EH (cell line): ENCODE results near the gene RCBTB1.
"Not testable (repeated sequence)": the region's sequence is repeated elsewhere in the genome, so short reads cannot be mapped to it uniquely, and the experiment has no call there.

Experiments used
- DNase-seq: peaks from one replicate; pipeline ENCODE4 v3.0.0-alpha.2; 2015; ENCODE audit warnings: low read depth

RCBTB1 gene

DNA sequence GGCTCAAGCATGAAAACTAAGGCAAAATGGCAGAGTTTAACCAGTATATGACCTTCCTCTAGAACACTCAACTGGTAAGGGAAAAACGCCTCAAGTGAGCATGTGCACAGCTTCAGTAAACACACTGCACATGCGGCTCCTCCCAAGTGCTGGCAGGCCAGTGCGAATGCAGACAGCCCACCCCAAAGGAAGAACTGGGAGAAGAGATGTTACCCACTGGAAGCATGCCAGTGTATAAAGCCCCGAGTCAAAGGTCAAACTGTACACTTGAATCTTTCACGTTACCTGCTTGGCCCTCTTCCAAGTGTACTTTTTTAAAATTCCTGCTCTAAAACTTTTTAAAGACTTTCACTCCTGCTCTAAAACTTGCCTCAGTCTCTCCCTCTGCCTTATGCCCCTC is 19.2 kb upstream of the RCBTB1 start:
- no peak for DNase-seq

DNA sequence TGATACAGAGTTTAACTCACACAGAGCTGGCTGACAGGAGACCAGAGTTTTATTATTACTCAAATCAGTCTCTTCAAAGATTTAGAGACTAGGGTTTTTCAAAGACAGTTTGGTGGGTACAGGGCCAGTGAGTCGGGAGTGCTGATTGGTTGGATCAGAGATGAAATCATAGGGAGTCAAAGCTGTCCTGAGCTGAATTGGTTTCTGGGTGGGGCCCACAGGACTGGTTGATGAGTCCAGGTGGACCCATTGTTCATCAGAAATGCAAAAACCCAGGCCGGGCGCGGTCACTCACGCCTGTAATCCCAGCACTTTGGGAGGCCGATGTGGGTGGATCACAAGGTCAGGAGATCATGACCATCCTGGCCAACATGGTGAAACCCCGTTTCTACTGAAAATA is 17.3 kb upstream of the RCBTB1 start:
- not testable (repeated sequence) for DNase-seq

DNA sequence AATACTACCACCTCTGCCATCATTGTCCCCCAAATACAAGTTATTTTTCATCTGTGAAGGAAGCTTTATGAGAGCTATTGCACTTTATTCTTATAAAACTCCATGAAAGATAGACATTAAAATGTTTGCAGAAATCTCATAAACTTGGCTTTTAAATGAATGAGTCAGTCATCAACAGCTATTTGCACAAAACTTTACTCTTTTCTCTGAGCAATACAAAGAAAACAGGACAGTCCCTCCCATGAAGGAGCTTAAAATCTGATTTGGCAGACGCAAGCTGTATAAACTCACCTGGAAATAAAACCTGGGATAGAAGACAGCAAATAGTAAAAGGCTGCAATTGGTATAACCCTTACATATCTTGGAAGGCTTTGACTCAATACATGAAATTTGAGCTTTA is 16.6 kb upstream of the RCBTB1 start:
- no peak for DNase-seq

DNA sequence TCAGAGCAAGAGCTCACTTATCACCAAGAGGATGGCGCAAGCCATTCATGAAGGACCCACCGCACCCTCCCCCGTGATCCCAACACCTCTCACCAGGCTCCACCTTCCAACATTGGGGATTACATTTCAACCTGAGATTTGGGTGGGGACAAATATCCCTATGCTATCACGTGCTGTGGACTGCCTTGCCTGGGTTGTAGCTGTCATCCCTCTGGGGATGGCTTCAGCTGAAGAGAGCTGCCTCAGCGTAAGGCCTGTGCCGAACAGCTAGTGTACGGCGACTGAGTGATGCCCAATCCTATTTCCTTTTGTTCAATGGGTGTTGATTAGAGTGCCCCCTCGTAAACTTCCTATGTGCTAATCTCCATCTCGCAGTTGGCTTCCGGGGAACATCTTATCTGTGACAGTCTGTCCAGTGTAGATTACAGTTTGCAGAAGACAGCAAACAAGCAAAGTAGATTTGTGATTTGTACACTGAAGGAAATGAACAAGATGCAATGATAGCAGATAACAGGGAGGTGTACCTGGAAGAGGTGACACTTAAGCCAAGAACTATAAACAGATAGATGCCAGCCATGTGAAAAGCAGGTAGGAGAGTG is 11.8 kb upstream of the RCBTB1 start:
- no peak for DNase-seq

DNA sequence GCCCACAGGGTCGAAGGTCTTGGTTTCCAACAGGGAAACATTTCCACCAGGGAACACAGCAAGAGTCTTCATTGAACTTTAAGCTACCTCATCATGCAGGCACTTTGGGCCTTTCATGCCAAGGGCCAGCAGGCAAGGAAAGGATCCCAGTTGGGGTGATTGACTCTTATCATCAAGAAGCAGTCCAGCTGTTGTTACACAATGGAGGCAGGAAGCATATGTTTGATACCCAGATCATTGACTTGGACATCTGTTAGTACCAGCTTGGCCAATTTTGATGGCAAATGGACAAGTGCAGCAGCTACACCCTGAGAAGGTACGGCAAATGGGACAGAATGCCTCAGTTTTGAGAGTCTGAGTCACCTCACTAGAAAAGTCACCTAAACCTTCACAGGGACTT is 10.9 kb upstream of the RCBTB1 start:
- DNase-seq = no peak

DNA sequence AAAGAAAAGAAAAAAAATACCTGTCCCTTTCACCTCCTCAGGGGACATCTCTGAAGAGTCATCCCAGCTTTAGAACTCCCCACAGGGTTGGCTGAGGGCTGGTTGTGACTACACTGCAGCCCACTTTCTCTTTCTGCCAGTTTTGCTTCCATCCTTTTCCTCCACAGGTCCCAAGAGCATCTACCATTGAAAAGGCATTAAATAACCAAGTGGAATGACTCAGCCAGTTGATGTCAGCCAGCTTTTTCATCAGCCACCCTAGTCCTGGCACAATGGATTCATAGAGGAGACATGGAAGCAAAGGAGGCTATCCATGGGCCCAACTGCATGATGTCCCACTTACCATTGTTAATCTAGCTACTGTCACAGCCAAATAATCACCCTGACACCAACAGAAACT is 9.2 kb upstream of the RCBTB1 start:
- no peak for DNase-seq

DNA sequence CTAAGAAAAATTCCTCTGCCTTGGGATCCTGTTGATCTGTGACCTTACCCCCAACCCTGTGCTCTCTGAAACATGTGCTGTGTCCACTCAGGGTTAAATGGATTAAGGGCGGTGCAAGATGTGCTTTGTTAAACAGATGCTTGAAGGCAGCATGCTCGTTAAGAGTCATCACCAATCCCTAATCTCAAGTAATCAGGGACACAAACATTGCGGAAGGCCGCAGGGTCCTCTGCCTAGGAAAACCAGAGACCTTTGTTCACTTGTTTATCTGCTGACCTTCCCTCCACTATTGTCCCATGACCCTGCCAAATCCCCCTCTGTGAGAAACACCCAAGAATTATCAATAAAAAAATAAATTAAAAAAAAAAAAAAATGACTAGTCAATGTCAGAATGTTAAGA is 8.5 kb upstream of the RCBTB1 start:
- DNase-seq = not testable (repeated sequence)

DNA sequence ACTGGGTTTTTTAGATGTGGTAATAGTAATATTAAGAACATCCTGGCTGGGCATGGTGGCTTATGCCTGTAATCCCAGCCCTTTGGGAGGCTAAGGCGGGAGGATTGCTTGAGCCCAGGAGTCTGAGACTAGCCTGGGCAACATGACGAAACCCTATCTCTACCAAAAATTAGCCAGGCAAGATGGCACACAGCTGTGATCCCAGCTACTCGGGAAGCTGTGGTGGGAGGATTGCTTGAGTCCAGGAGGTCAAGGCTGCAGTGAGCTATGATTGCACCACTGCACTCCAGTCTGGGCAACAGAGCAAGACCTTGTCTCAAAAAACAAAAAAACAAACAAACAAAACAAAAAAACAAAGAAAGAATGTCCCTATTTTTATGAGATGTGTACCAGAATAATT is 5.4 kb upstream of the RCBTB1 start:
- DNase-seq = not testable (repeated sequence)

DNA sequence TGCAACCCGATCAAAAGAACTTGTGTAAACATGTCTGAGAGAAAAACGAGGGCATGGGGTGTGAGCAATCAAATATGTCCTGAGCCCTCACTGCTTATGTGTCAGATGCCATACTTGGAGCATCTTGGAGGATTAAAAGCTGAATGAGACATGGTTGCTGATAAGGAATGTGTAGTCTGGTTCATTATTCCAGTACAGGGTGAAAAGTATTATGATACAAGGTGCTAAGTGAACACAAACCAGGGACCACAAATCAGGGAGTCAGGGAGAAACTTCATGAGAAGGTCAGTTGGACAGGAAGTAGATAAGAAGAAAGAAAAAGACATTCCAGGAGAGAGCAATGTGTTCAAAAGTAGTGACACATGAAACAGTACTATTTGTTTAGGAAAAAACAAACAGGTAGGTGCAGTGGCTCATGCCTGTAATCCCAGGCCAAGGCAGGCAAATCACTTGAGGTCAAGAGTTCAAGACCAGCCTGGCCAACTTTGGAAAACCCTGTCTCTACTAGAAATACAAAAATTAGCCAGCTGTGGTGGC is 2.0 kb upstream of the RCBTB1 start:
- peak; percentile 51 for DNase-seq

DNA sequence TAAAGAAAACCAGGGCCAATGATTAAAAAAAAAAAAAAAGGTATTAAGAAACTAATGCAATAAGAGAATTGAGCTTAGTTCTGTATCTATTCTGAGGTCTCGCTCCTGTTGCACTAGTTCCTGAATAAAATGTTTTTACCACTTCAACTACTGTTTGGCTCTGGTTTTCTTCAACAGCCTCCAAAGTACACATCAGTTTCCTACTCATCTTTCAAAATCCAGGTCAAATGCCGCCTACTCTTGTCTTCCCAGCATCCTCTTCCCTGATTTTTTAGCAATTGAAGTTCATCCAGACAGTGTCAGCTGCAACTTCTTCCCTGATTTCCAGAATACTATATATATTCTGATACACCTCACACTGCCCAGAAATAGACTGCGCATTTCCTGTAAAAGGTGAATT is 1.4 kb upstream of the RCBTB1 start:
- no peak for DNase-seq

DNA sequence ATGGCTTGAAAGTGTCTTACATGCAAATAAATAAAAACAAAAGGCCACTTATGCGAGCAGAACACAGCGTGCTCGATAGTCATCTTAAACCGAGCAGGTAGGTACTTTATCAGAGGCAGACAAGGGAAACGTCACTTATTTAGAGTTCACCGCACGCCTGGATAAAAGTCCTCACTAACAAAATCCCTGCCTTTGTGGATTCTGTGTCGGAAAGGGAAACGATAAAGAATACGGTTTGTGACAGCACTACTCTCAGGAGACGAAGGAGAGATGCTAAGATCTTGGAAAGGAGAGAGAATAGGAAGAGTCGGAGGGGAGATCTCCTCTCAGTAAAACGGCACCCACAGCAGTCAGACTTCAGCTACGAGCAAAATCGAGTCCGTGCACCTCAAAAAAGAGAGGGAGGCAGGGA is 581 bp downstream of the RCBTB1 start:
- DNase-seq = peak; percentile 19

DNA sequence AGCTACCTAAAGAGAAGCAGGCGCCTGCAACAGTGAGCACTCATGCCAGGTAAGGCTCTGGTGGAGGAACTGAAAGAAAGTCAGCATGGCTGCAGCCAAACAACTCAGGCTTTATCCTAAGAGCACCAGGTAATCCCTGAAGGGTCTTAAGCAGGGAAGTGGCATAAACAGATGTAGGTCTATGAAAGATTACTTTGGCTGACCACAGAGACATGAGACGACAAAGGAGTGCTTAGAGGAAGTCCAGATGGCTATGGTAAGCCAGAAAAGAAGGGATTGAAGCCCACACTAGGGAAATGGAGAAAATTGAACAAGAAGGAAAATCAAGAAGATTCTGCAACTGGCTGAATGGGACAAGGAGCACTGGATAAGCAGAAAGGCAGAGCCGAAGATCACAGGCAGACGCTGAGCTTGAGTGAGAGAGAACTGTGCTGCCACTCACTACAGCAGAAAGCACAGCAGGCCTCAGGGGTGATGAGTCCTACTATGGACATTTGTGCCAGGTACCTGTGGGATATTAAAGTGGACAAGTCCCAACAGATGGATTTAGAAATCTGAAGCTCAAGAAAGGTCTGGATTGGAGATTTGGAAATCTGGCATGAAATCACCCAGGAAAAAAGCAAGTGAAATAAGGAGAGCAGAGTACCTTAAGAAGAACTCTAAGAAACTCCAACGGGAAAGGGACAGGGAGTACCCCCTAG is 4.2 kb downstream of the RCBTB1 start:
- DNase-seq = no peak

DNA sequence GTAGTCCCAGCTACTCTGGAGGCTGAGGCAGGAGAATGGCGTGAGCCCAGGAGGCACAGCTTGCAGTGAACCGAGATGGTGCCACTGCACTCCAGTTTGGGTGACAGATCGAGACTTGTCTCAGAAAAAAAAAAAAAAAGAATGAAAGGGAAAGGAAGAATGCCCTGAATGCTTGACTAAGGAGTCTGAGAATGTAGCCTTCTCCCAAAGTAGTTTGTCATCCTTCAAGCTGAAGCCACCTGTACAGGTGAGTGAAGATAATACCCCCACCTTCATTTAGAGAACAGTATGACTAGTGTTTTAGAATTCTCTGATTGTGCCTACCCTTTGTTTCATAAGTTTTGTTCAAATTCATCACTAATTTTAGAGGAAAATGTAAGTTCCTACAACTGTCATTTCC is 5.9 kb downstream of the RCBTB1 start:
- DNase-seq = no peak

DNA sequence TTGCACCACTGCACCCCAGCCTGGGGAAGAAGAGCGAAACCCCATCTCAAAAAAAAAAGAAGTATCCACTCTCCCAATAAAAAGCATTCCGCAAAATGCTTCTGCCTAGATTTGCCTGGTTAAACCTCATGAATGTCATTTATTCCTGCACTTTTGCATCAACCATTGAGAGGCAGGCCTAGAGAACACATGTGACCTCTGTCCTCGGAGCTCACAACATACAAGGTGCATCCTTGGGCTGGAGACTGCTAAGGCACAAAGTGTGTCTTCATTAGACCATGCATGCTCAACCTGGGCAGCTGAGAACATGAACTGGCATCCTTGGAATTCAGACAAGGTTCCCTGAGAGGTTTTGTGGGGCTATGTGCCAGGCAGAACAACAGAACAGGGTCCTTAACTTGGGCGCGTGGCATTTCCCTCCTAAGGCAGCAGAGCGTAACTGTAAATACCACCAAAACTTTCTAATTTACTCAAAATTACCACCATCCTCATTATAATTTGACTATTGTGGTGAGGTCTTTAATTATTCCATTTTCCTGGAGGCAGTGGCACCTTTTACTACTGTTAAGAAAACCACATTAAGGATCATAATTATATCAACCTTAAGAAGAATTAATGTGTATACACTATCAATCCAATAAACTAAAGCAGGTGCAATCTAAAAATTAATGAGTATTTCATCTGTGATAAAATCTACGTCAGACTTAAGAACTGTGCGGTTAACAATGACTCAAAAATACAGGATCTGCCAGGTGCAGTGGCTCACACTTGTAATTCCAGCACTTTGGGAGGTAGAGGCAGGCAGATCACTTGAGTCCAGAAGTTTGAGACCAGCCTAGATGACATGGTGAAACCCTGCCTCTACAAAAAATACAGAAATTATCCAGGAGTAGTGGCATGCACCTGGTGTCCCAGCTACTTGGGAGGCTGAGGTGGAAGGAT is 13.8 kb downstream of the RCBTB1 start:
- DNase-seq = no peak

DNA sequence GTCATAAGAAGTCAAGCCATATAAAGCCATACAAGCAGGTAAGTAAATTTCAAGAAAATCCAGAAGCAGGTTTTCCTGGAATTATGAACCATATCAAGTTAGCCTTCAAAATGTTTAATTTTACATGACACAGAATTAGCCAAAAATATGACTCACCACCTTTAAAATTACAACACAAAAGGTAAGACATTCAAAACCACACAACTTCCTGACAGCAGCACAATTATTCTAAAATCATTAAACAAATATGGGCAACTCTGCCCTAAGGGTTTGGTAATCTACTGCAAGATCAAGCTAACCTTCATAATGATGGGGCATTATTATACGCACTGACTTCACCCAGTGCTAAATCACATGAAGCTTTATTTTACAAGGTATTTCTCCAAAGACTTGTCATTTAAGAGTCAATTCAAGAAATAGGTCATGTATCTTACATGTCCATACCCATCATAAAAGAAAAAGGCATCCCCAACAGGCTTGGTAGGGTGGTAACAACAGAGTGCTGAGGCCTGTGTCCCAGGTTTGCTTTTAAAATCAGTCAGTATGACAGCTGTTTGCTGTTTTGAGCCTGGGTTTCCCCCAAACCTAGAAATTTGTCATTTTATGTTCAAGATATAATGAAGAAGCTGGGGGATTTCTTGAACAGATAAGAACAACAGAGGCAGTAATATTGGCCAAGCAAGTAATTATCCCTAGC is 15.2 kb downstream of the RCBTB1 start:
- no peak for DNase-seq

DNA sequence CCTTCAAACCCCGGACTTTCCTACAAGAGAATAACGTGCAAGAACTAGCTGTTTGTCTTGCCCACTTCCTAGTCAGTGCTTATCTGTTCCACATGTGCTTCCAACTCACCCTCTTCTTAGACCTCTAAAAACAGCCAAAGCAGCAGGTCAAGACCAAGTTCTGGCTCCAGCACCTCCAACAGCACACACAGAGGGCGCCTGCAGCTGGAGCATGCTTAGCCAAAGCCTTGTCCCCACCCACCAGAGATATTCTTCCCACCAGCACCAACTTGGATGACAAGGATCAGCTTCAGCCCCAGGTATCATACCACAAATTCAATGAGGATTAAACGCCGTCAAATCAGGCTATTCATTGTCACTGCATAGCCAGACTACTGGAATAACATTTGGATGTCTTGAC is 17.9 kb downstream of the RCBTB1 start:
- DNase-seq = no peak

DNA sequence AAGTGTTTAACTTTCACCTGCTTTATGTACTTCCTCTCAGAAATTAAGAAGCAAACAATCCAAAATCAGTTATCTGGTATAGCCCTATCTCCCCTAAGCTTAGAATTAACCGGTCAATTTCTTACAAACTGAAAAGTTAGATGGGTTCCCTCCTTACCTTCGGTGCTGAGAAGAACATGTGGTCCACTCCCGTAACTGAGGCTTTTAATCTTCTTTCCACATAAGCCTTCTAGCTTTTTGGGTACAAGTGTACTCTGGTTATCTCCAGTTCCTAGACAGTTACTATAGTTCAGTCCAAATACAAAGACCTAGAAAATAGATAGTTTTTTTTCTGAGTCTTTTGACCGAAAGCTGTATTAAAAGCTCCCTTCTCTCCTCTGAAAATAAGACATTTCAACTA is 18.9 kb downstream of the RCBTB1 start:
- no peak for DNase-seq

DNA sequence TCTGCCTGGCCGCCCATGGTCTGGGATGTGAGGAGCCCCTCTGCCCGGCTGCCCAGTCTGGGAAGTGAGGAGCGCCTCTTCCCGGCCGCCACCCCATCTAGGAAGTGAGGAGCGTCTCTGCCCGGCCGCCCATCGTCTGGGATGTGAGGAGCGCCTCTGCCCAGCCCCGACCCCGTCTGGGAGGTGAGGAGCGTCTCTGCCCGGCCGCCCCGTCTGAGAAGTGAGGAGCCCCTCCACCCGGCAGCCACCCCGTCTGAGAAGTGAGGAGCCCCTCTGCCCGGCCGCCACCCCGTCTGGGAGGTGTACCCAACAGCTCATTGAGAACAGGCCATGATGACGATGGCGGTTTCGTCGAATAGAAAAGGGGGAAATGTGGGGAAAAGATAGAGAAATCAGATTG is 19.9 kb downstream of the RCBTB1 start:
- DNase-seq = not testable (repeated sequence)

DNA sequence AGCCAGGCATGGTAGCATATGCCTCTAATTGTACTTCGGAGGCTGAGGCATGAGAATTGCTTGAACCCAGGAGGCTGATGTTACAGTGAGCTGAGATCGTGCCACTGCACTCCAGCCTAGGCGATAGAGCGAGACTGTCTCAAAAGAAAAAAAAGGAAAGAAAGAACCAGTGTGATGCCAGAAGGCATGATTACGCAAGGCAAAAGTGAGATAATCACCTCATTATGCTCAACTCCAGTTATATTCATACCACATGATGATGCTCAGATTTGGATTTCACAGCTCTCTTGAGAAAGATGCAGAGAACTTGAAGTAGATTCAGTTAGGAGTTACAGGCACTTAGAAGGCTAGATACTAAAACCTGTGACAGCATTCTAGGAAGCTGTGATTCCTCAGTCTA is 21.8 kb downstream of the RCBTB1 start:
- DNase-seq = peak; percentile 37

DNA sequence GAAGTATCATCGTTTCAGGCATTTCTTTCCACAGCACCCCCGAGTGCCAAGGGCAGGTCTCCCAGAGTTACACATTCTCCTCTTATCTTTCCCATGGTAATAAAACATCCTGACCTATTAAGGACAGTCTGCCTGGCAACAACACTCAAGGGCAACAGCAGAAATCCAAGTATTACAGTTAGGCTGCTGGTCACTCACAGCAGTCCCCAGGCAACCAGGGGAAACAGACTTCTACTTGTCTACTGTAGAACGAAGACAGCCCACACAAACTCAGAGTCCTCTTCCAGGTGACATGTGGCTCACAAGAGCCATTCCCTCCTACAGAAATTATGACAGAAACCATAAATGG is 24.3 kb downstream of the RCBTB1 start:
- DNase-seq = no peak

DNA sequence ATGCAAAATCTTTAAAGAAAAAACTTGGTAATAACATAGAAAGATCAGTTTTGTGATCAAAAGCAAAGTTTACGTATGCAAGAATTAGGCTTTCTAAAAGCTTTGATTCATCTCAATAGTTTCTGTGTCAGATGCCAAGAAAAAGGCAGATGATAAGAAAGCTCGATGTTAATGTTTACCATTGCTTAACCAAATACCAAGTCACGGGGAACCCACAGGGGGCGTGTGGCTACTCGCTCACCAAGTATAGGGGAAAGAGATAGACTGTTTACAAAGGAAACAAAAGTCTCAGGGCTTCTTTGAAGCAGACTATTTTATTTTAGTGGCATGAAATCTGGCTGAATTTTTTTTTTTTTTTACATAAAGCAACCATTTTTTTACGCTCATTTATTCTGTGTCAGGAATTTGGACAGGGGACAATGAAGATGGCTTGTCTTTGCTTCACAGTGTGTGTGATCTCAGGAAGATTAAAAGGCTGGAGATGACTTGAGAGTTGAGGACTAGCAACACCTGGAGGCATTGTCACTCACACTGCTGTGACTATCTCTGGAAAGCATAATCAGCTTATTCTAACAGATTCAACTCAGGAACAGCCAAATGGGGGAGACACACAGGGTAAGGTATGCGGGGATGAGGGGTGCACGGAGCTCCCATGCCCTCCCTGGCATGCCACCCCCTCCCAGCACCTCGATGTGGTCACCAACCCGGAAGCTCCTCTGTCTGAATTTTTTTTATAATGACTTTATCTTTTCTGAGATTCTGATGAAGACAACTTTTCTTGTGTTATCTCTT is 24.9 kb downstream of the RCBTB1 start:
- DNase-seq = peak; percentile 10
